H1 (cell line): ENCODE measurements around the gene MDFI. TPM values are rescaled to one million over a fixed set of nuclear protein-coding genes. Genes with fewer than 3 reads are reported as not detected.
A peak's percentile ranks its signal among the peaks of the same experiment; 100 is the strongest.

Source experiments
- RBBP5 ChIP-seq: IDR thresholded peaks from 2 replicates; pipeline ENCODE4 v1.7.1; 2012; ENCODE audit warnings: low read depth, mild to moderate bottlenecking, inconsistent platforms, low read length, moderate library complexity, borderline replicate concordance
- TCF12 ChIP-seq: IDR thresholded peaks from 2 replicates; pipeline ENCODE4 v1.6.1; 2011; ENCODE audit warnings: low read depth, mild to moderate bottlenecking, low read length
- TEAD4 ChIP-seq: IDR thresholded peaks from 2 replicates; pipeline ENCODE4 v1.6.1; 2012; ENCODE audit warnings: low read depth, low read length, inconsistent platforms, mixed read lengths
- polyA plus RNA-seq, 7 experiments: library from polyadenylated mRNA; depleted of rRNA in 3 of 7; stranded (reverse) in 5 of 7; unstranded in 2 of 7; fragments of >200 nt in 5 of 7; fragments of 200-250 nt in 2 of 7; gene quantifications; 1 replicate in 5 of 7; 2 replicates in 1 of 7; 4 replicates in 1 of 7; pipeline versions ENCODE4 v1.2.1 to v1.2.3, GENCODE V29; 2011 to 2013; ENCODE audit warnings: missing spikeins in 2 of 7, mixed read lengths in 2 of 7
- total RNA-seq: library from RNA; stranded (reverse); fragmentation: NEBNext Ultra II Directional; extraction: Animal tissue kit (Norgen Biotek cat#: 25700); gene quantifications from 2 replicates; pipeline ENCODE4 v1.2.1, GENCODE V29; 2021

Gene MDFI
- total and polyA plus RNA-seq, 2 of the 8 experiments (the other 6 are each of a cell fraction or from before 2014, with no cell fraction given) = 41.0 to 65.6 TPM

DNA sequence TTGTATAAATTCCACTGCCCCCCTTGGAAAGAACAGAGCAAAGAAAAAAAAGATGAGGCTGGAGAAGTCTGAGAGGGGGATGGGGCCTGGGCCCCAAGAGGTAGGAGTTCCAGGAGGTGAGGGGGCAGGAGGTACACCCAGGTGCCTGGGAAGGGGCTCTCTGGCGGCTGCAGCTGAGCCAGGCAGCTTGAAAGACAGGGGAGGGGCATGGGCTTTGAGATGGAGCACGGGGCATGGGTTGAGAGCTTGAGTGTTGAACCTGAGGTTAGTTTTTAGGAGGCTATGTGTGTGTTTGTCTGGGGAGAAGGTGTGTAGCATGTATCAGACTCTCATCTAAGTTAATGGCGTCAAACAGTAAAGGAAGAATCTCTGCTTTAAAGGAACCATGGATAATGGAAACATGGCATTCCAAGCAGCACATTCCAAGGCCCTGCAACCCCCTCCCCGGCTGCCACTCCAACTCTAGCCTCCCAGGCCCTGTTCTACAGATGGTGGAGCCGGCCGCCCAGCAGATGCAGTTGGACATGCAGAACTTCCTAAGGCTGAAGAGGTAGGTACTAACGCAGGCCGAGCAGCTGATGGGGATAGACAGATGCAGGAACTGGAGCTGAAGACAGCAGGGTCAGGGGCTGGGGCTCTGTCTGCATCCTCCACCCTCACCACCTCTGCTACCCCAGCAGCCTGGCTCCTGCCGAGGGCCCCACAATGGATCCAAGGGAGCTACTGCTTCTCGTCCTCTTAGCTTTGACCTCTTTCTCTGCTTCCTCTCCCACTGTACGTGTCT, 42.1 kb downstream of the MDFI start (continued):
- TF ChIP-seq RBBP5 (no peak), TCF12 (no peak), TEAD4 (peak; percentile 79)
- TF ChIP-seq, all 59 proteins: peak for 2
